Peyer's patch (tissue), 4 donors: ENCODE results near the gene RPTOR. TPM values are rescaled to one million over a fixed set of nuclear protein-coding genes. Genes with fewer than 3 reads are reported as not detected.

Source experiments
- DNase-seq, 3 donors: peaks; one replicate each; pipeline ENCODE4 v3.0.0-alpha.2; 2017 to 2019
- H3K27ac ChIP-seq, 4 donors: fragments of 200-600 bp; sonication (generic); one replicate each; pipeline ENCODE4 v1.5.1; 2016 to 2019
- H3K27me3 ChIP-seq, 2 donors: fragments of 200-600 bp; sonication (generic); one replicate each; pipeline ENCODE4 v1.5.1; 2019
- H3K36me3 ChIP-seq, 3 donors: fragments of 200-600 bp; sonication (generic); one replicate each; pipeline ENCODE4 v1.5.1; 2016 to 2019
- H3K4me1 ChIP-seq, 4 donors: fragments of 200-600 bp; sonication (generic); one replicate each; pipeline ENCODE4 v1.5.1; 2016 to 2019
- H3K4me3 ChIP-seq, 4 donors: fragments of 200-600 bp; sonication (generic); 1 replicate in 3 of 4; 2 replicates in 1 of 4; pipeline ENCODE4 v1.5.1; 2016 to 2019; ENCODE audit warnings: mild to moderate bottlenecking in 1 of 4
- H3K9me3 ChIP-seq, 4 donors: fragments of 200-600 bp; sonication (generic); one replicate each; pipeline ENCODE4 v1.5.1; 2016 to 2019; ENCODE audit warnings: mild to moderate bottlenecking in 1 of 4
- POLR2A ChIP-seq, 2 donors: fragments of 450-650 bp; IDR thresholded peaks; one replicate each; pipeline ENCODE4 v1.5.1; 2017; ENCODE audit warnings: antibody characterized with exemption in 2 of 2, mild to moderate bottlenecking in 2 of 2, moderate library complexity in 2 of 2
- total RNA-seq, 4 donors: library from RNA; depleted of rRNA; stranded (reverse); fragments of >200 nt; gene quantifications; one replicate each; pipeline ENCODE4 v1.1.0, GENCODE V29; 2016
- TF ChIP-seq, protein P1 (sequence below), 6 experiments: fragments of 450-650 bp in 4 of 6; fragments of 200-600 bp in 2 of 6; sonication (generic) in 1 of 6; IDR thresholded peaks; one replicate each; pipeline ENCODE4 v1.5.1; 2017 to 2019; ENCODE audit warnings: antibody characterized with exemption in 6 of 6, mild to moderate bottlenecking in 3 of 6, moderate library complexity in 1 of 6

RPTOR gene
- total RNA-seq, 4 donors from 2014 or later, result 42.4 to 73.6 (median 64.2) TPM

DNA sequence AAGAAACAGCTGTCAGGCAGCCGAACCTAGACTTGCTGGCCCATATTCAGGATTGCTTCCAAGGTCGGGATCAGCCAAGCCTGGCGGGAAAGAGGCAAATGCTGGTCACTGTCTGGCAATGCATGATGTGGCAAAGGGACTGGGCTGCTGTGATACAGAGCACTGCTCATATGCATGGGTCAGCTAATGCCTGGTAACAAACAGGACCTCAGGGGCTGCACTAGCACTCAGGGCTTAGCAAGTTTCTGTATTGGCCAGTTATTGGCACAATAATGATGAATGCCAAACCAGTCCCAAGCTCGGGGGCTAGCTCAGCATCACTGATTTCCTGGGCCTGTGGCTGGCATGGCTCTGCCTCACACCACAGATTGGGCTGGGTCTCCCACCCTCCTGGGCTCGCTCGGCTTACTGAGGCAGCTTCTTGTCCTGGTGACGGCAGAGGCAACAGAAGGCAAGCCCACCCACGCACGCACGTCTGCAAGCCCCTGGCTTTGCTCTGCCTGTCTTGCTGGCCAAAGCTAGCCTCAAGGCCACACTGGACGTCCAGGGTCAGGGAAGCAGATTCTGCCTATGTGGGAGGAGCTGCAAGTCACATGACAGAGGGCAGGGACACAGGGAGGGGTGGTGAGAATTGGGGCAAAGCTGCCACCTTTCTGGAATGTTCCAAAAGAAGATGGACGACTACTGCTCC, 21.4 kb upstream of the RPTOR start:
- no peaks in the 10 kb centered on the region for H3K27me3 ChIP-seq
- no peak for DNase-seq
- no peaks in the 10 kb centered on the region for H3K4me1 ChIP-seq
- TF ChIP-seq, protein P1, sequence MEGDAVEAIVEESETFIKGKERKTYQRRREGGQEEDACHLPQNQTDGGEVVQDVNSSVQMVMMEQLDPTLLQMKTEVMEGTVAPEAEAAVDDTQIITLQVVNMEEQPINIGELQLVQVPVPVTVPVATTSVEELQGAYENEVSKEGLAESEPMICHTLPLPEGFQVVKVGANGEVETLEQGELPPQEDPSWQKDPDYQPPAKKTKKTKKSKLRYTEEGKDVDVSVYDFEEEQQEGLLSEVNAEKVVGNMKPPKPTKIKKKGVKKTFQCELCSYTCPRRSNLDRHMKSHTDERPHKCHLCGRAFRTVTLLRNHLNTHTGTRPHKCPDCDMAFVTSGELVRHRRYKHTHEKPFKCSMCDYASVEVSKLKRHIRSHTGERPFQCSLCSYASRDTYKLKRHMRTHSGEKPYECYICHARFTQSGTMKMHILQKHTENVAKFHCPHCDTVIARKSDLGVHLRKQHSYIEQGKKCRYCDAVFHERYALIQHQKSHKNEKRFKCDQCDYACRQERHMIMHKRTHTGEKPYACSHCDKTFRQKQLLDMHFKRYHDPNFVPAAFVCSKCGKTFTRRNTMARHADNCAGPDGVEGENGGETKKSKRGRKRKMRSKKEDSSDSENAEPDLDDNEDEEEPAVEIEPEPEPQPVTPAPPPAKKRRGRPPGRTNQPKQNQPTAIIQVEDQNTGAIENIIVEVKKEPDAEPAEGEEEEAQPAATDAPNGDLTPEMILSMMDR (IDR thresholded peaks at IDR 0.05), result no peak
- TF ChIP-seq POLR2A (IDR thresholded peaks at IDR 0.05), result no peak
- H3K9me3 ChIP-seq, result no peaks in the 10 kb centered on the region
- H3K4me3 ChIP-seq, result no peak overlapping the region
- H3K27ac ChIP-seq, result no peak overlapping the region
- H3K36me3 ChIP-seq, result no peaks in the 10 kb centered on the region

DNA sequence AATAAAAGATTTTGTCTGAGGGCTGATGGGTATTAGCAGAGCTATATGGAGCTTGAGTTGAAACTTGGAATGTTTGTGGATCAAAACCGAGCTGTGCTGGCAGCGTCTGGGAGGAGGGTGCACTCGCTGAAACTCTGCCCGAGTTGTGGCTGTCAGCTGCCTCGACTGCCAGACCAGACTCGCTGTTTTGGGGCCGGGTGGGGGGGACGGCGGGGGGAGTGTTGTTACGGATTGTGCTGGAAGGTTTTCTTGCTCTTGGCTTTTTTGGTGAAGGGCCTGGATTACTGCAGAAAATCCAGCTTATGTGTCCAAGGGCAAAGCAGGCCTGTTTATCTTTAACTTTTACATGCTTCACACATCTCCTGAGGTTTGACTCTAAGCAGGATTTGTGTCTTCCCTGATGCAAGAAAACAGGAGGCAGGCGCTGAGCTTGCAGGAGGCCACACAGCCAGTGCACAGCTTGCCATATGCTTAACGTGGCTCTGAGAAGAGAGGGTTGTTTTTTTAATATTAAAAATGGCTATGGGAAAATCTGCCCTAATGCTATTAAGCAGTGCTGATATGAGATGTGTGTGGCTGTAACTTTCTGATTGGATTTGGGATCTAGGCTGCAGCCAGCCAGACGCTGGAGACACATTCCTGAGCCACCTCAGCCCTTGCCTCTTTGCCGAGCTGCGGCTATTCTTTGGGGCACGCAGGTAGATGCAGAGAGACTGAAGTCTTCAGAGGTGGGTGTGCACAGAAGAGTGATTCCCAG, 20.5 kb upstream of the RPTOR start:
- Histone ChIP-seq H3K27me3 (no peaks in the 10 kb centered on the region), H3K9me3 (no peaks in the 10 kb centered on the region), H3K4me3 (no peak overlapping the region), H3K27ac (no peak overlapping the region), H3K36me3 (no peaks in the 10 kb centered on the region), H3K4me1 (no peaks in the 10 kb centered on the region)
- DNase-seq, result no peak
- no peak for TF ChIP-seq POLR2A (IDR thresholded peaks at IDR 0.05)
- TF ChIP-seq, protein P1 (IDR thresholded peaks at IDR 0.05), result no peak

DNA sequence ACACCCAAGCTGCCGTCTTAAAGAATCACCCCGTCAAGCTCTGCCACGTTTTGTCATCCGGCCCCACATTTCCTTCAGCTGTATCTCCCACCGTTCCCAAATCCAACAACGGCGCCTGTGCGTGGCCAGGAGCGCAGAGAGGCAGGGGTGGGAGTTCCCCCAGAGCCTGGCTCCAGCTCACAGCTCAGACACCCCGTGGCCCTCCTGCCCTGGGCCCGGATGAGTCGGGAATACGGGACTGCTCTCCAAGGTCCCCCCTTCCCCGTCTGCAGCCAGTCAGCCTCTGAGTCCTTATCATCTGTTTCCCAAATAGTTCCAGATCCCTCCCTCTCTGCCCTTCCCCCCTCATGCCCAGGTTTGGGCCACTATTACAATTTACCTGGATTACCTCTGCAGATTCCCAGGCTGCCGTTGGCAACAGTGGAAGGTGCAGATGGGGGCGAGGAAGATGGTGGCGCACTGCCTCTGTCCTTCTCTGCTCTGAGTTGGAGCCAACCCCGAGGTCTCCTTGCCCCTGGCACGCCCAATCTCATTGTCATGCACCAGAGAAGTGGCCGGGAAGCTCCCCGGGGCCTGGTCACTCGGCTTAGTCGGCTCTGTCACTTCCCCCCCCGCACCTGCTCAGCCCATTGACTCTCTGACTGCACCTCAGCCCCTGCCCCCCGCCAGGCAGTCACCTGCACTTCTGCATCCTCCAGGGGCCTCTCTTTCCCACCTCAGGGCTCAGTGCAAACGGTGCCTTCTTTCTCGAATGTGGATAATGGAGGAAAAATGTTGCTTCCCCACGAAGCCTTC, 18.3 kb upstream of the RPTOR start:
- no peak for DNase-seq
- TF ChIP-seq, protein P1 (IDR thresholded peaks at IDR 0.05), result no peak
- TF ChIP-seq POLR2A (IDR thresholded peaks at IDR 0.05), result no peak
- Histone ChIP-seq H3K27me3 (no peaks in the 10 kb centered on the region), H3K4me1 (no peaks in the 10 kb centered on the region), H3K27ac (no peak overlapping the region), H3K9me3 (no peaks in the 10 kb centered on the region), H3K36me3 (no peaks in the 10 kb centered on the region), H3K4me3 (no peak overlapping the region)

DNA sequence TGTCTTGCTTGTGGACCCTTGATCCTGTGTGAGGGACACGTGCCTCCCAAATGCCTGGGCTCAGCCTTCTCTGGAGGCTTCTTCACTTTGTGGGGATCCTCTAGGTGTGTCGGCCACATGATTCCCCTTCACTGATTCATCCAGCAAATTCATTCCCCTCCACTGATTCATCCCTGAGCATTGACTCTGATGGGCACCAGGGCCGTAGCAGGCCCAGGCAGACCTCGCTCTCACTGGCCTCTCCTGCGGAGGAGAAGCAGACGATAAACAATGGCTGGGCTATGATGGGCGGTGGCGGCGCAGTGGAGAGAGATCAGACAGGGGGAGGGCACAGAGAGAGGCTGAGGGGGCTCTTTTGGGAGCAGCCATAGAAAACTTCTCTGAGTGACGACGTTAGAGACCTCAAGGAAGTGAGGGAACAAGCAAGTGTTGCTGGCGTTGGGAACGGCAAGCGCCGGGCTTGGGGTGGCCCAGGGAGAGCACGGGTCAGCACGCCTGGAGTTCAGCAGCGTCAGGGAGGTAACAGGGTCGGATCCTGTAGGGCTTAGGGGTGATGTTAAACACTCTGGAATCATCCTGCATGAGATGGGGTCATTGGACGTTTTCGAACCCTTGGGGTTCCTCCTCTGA, 17.5 kb upstream of the RPTOR start:
- no peaks in the 10 kb centered on the region for H3K4me1 ChIP-seq
- DNase-seq, result no peak
- TF ChIP-seq, protein P1 (IDR thresholded peaks at IDR 0.05), result no peak
- TF ChIP-seq POLR2A (IDR thresholded peaks at IDR 0.05), result no peak
- no peaks in the 10 kb centered on the region for H3K27me3 ChIP-seq
- no peak overlapping the region for H3K27ac ChIP-seq
- no peaks in the 10 kb centered on the region for H3K9me3 ChIP-seq
- no peaks in the 10 kb centered on the region for H3K36me3 ChIP-seq
- no peak overlapping the region for H3K4me3 ChIP-seq

DNA sequence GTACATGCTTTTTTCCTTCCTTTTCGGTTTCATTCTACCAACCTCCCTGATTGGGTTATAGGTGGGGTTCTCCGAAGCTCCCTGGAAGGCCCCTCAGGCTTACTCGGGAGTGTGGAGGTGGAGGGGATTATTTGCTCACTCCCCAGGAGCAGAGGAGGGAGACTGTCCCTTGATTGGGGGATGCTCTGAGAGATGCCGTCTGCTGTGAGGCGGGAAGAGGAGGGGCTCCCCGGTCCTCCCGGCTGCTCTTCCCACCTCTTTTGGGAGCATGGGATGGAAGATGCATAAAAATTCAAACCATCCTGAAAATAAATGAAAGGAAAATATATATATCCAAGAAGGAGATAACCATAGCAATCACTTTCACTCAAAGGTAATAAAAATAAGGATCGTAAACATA, 16.1 kb upstream of the RPTOR start:
- DNase-seq, result no peak
- Histone ChIP-seq H3K4me1 (no peaks in the 10 kb centered on the region), H3K27ac (no peak overlapping the region), H3K9me3 (no peaks in the 10 kb centered on the region), H3K27me3 (no peaks in the 10 kb centered on the region), H3K4me3 (no peak overlapping the region), H3K36me3 (no peaks in the 10 kb centered on the region)
- TF ChIP-seq, protein P1 (IDR thresholded peaks at IDR 0.05), result no peak
- no peak for TF ChIP-seq POLR2A (IDR thresholded peaks at IDR 0.05)
